GM21737 (cell line): ENCODE results near the gene IL12RB1.
A peak's percentile ranks its signal among the peaks of the same experiment; 100 is the strongest.
"Not testable (repeated sequence)": the region's sequence is repeated elsewhere in the genome, so short reads cannot be mapped to it uniquely, and the experiment has no call there.

Source experiments
- ATAC-seq: cut with Tn5 transposase; IDR thresholded peaks from one replicate; pipeline ENCODE4 v1.9.1; 2021; ENCODE audit warnings: mild to moderate bottlenecking, moderate library complexity; ENCODE audit not compliant: unreplicated experiment

IL12RB1 gene

DNA sequence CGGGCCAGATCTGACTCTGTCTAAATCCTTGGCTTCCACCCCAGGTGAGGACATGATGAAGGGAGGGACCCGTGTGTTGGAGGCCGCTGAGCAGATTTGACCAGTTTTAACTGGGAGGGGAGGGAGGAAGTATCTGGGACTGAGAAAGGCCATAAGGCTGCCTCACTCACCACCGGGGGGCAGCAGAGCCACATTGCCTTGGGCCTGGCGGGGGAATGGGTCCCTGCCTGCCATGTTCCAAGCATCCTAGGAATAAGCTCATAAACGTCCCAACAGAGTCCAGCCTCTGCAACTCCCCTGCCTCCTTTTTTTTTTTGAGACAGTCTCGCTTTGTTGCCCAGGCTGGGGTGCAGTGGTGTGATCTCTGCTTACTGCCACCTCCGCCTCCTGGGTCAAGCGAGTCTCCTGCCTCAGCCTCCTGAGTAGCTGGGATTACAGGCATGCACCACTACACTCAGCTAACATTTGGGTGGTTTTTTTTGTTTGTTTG is 26.3 kb upstream of the IL12RB1 start:
- ATAC-seq = no peak

GRCh38 chr19:18110609-18111232 is 24.0 kb upstream of the IL12RB1 start:
- ATAC-seq = no peak

DNA sequence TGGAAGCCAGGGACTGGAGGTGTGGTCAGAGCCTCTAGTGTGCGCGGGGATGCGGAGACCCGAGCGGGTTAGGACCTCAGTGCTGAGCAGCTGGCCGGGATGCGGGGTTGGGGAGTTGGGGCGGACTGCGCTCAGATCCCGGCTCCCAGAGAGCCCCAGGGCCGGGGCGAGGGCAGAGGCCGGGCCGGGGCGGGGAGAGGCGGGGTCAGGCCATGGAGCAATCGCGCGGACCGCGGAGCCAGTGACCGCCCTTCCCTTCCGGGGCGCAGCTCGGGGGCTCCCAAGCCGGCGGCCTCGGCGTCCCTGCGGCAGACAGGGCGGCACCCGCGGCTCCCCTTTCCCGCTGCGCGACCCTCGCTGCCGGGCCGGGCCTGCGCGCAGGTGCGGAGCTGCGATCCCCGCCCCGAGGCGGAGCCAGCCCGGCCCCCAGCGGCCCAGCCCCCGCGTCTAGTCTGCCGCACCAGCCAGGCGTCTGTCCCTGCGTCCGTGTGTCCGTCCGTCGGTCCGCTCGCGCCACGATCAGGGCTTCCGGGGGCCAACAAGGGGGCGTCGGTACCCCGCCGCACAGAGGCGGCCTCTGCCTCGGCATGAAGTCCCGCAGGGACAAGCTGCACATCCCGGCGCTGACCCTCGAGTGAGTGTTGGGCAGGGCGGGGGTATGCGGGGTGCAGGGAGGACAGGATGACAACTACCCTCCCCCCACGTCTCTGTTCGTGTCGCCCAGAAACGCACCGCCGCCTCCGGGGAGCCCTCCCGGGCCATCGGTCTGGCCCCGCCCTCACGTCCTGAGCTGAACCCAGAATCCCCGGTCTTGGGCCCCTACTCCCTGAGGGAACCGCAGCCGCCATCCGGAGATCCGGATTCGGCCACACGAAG is 23.2 kb upstream of the IL12RB1 start:
- ATAC-seq = no peak

DNA sequence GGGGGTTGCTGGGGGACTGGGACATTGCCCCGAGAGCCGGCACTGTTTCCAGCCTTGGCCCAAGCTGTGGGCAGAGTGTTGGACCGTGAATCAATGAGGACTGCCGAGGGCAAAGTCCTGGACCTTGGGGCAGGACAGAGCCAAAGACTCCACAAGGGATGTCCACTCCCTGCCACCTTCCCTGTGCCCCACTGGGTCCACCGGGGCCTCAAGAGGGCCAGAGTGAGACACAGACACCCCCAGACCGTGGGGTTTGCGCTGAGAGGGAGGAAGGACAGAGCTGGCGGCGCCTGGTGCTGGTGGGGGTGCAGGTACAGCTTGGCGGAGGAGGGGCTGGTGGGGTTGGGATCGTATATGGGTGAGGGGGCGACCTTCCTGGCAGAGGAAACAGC is 22.6 kb upstream of the IL12RB1 start:
- ATAC-seq = no peak

DNA sequence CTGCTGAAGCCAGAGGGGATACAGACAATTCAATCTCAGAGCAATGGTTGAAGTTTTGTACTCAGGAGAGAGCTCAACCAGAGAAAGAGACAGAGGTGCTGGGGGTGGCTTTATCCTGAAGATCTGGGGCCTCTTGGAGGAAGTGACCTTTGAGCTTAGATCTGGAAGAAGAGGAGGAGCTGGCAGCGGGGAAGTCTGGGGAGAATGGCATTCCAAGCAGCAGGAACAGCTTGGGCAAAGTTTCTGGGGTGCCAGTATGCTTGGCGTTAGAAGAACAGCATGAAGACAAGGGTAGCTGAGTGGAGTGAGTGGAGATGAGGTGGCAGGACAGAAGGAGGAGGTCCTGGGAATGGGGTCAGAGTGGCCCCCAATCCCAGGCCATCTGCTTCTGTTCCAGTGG is 22.2 kb upstream of the IL12RB1 start:
- ATAC-seq = no peak

- no peak for ATAC-seq
These were observed 20.5 kb upstream of the IL12RB1 start for GRCh38 chr19:18107235-18107634.

- ATAC-seq = not testable (repeated sequence)
These were observed 18.5 kb upstream of the IL12RB1 start for GRCh38 chr19:18105259-18105658.

DNA sequence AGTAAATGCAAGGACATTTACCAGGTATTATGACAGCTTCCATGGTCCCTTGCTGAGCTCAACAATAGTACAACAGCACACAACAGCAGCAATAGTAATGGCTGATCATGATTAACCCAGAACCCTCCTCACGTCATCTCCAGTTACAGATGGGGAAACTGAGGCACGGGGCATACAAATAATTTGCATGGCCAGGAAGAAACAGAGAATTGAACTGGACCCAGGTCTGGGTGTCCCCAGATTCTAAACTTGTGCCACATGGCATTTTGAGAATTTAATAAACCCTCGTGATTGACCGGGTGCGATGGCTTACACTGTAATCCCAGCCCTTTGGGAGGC is 18.0 kb upstream of the IL12RB1 start:
- no peak for ATAC-seq

GRCh38 chr19:18102916-18103542 is 16.3 kb upstream of the IL12RB1 start:
- no peak for ATAC-seq

- no peak for ATAC-seq
These were observed 14.5 kb upstream of the IL12RB1 start for GRCh38 chr19:18101268-18101667.

GRCh38 chr19:18100710-18101109 is 14.0 kb upstream of the IL12RB1 start:
- ATAC-seq = no peak

- ATAC-seq = no peak
These were observed 12.9 kb upstream of the IL12RB1 start for GRCh38 chr19:18099623-18099995.

DNA sequence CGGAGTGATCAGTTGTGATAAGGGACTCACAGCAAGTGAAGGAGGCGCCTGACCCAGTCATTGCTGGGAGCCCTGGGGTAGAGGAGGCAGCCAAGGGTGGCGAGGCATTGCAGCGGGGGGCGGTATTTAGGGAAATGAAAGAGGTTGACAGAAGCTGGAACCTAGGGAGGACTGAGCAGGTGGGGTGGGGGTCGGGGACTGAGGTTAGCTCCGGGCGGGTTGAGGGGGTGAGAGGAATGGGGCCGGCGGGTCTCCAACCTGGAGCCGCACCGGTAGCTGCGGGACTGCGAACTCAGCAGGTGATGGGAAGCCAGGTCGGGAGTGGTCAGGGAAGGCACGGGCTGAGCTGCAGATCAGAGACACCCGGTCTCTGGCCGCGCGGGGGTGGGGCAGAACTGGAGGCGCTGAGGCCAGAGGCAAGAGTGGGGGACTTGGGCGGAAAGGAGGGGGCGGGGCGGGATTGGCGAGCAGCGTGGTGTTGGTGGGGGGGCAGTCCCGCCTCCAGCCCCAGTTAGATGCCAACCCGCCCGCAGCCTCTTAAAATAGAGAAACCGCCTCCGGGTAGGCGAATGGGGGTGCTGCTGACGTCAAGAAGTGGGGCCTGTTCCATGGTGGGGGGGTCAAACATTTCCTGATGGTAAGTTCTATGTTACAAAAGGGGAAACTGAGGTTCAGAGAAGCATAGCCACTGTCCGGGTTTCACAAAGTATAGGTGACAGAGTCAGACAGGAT is 12.3 kb upstream of the IL12RB1 start:
- peak; percentile 45 for ATAC-seq

DNA sequence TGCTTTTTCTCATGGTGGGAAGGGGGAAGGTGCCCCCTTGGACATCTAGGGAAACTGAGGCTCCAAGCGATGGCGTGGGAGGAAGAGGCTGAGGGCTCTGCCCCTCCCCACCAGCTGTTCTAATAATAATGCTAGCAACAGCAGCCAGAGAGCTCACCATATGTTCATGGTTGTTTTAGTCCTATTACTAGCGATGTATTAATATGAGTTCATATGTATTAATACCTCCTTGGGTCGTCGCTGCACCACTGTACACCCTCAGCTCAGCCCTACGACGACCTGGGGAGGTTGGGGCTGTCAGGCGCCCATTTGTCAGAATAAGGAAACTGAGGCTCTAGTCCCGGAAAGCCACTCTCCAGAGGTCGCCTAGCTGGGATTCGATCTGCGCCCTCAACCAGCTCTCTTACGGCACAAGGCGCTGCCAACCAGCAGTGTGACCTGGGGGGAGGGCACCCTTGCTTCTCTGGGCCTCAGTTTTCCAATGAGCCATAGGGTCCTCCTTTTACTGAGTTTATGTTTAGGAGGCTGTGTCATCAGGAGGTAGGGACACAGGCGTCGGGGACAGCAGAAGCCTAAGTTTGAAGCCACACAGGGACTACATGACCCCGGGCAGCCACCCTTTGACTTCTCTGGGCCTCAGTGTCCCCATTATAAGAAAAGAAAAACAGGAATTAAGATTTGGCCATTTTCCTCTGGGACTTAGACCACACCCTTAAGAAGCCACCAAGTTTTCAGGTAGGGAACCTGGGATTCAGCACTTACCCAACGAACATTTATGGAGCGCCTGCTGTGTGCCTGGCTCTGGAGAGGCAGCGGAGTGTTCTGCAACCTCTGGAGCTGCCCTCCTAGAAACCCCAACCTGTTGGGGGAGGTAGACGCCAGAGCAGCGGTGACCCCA is 11.5 kb upstream of the IL12RB1 start:
- ATAC-seq = no peak

- peak; percentile 52 for ATAC-seq
These were observed 10.7 kb upstream of the IL12RB1 start, which contains the start of gene MAST3 for GRCh38 chr19:18097217-18097992. TSS of gene MAST3 (plus strand) at chr19:18097778. CDS start at chr19:18097793, 15 bp downstream.

GRCh38 chr19:18096258-18096657 is 9.5 kb upstream of the IL12RB1 start:
- ATAC-seq = no peak

DNA sequence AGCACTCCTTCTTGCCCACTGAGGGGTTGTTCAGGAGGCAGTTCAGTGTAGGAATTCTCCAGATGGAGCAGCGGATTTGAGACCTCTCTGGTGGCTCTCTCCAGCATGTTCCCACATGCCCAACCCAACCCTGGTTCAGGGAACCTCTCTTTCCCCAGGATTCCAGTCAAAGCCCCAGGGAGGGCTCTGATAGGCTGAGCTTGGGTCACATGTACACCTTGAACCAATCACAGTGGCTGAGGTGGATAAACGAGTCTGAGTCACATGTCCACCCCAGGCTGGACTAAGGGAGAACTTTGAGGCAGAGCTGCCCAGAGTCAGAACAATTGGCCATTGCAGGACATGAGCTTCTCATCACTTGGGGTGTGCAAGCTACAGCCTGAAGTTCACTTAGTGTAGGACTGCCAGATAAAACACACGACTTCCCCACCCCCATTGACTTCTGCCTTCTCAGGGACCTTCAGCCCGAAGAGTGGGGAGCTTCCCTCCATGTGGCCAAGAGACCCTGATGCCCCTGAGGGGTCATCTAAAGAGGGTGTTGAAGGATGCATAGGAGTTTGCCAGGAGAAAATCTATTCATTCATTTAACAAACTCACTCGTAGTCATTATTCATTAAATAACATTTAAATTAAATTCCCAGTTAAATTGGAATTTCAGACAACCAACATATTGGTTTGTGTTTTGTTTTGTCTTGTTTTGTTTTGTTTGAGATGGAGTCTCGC is 6.9 kb upstream of the IL12RB1 start:
- ATAC-seq = no peak

GRCh38 chr19:18091217-18091608 is 4.5 kb upstream of the IL12RB1 start:
- ATAC-seq = no peak
